ENCODE data around the gene ATP6V1G2. TPM values are rescaled to one million over a fixed set of nuclear protein-coding genes. Genes with fewer than 3 reads are reported as not detected.
A peak's percentile ranks its signal among the peaks of the same experiment; 100 is the strongest.

Gene ATP6V1G2
- total RNA-seq, 1 donor from 2014 or later, result 4.1 TPM

GRCh38 chr6:31575952-31576685, 29.7 kb upstream of the ATP6V1G2 start:
- DNase-seq (ENCODE audit: low spot score), result no peak

GRCh38 chr6:31575335-31575901, 29.0 kb upstream of the ATP6V1G2 start, which contains the start of gene TNF:
Gene TNF (plus strand): TSS chr6:31575565. CDS start chr6:31575742, 177 bp downstream.
- DNase-seq (ENCODE audit: low spot score), result peak; percentile 30

- no peak for DNase-seq (ENCODE audit: low spot score)
Measured at GRCh38 chr6:31574106-31575061, 28.0 kb upstream of the ATP6V1G2 start.

- no peak for DNase-seq (ENCODE audit: low spot score)
Measured at GRCh38 chr6:31573239-31574105, 27.1 kb upstream of the ATP6V1G2 start.

GRCh38 chr6:31572041-31572911, 25.9 kb upstream of the ATP6V1G2 start, which contains the start of gene LTA:
Gene LTA (plus strand): TSS chr6:31572289. CDS start chr6:31572743, 454 bp downstream.
- no peak for DNase-seq (ENCODE audit: low spot score)

- DNase-seq (ENCODE audit: low spot score), result no peak
Measured at GRCh38 chr6:31569861-31570536, 23.6 kb upstream of the ATP6V1G2 start.

GRCh38 chr6:31568537-31568961, 22.1 kb upstream of the ATP6V1G2 start:
- no peak for DNase-seq (ENCODE audit: low spot score)

- no peak for DNase-seq (ENCODE audit: low spot score)
Measured at GRCh38 chr6:31567531-31568370, 21.3 kb upstream of the ATP6V1G2 start.

GRCh38 chr6:31560697-31561058, 14.3 kb upstream of the ATP6V1G2 start:
- no peak for DNase-seq (ENCODE audit: low spot score)

GRCh38 chr6:31559958-31560696, 13.7 kb upstream of the ATP6V1G2 start:
- peak; percentile 37 for DNase-seq (ENCODE audit: low spot score)

- DNase-seq (ENCODE audit: low spot score), result no peak
Measured at GRCh38 chr6:31559606-31559957, 13.2 kb upstream of the ATP6V1G2 start.

GRCh38 chr6:31558631-31559500, 12.5 kb upstream of the ATP6V1G2 start:
- DNase-seq (ENCODE audit: low spot score), result no peak

- no peak for DNase-seq (ENCODE audit: low spot score)
Measured at GRCh38 chr6:31558318-31558625, 11.9 kb upstream of the ATP6V1G2 start.

GRCh38 chr6:31557443-31558317, 11.3 kb upstream of the ATP6V1G2 start:
- no peak for DNase-seq (ENCODE audit: low spot score)

GRCh38 chr6:31556307-31556706, 9.9 kb upstream of the ATP6V1G2 start:
- DNase-seq (ENCODE audit: low spot score), result no peak

GRCh38 chr6:31551371-31551770, 5.0 kb upstream of the ATP6V1G2 start:
- peak; percentile 52 for DNase-seq (ENCODE audit: low spot score)
